Prostate gland (tissue), 2 donors: ENCODE results near the gene EGLN2. TPM values are rescaled to one million over a fixed set of nuclear protein-coding genes. Genes with fewer than 3 reads are reported as not detected.
"Not testable (repeated sequence)": the region's sequence is repeated elsewhere in the genome, so short reads cannot be mapped to it uniquely, and the experiment has no call there.

Source experiments
- DNase-seq: peaks from one replicate; pipeline ENCODE4 v3.0.0-alpha.2; 2019; ENCODE audit warnings: low spot score
- H3K27ac ChIP-seq, 2 donors: fragments of 200-600 bp; sonication (generic); 2 replicates each; pipeline ENCODE4 v1.5.1; 2017 to 2019
- H3K27me3 ChIP-seq: fragments of 200-600 bp; sonication (generic); replicated peaks from 2 replicates; pipeline ENCODE4 v1.5.1; 2019; ENCODE audit not compliant: insufficient read depth
- H3K36me3 ChIP-seq, 2 donors: fragments of 200-600 bp; sonication (generic); 1 replicate in 1 of 2; 2 replicates in 1 of 2; pipeline versions ENCODE4 v1.5.1 to v1.8.1; 2017 to 2019
- H3K4me1 ChIP-seq: fragments of 200-600 bp; sonication (generic); replicated peaks from 2 replicates; pipeline ENCODE4 v1.5.1; 2019
- H3K4me3 ChIP-seq, 2 donors: fragments of 200-600 bp; sonication (generic); 2 replicates each; pipeline ENCODE4 v1.5.1; 2017 to 2019
- H3K9me3 ChIP-seq: fragments of 200-600 bp; sonication (generic); 2 replicates; pipeline ENCODE4 v1.5.1; 2017
- CTCF ChIP-seq, 4 experiments: fragments of 200-600 bp in 2 of 4; fragments of 450-650 bp in 2 of 4; sonication (generic) in 2 of 4; IDR thresholded peaks; 1 replicate in 3 of 4; 2 replicates in 1 of 4; pipeline ENCODE4 v1.5.1; 2016 to 2019; ENCODE audit warnings: antibody characterized with exemption in 4 of 4, mild to moderate bottlenecking in 2 of 4, moderate library complexity in 2 of 4
- POLR2A ChIP-seq: fragments of 450-650 bp; IDR thresholded peaks from one replicate; pipeline ENCODE4 v1.6.1; 2016; ENCODE audit warnings: antibody characterized with exemption, mild to moderate bottlenecking
- POLR2AphosphoS5 ChIP-seq: sonication (generic); formaldehyde crosslinking; IDR thresholded peaks from one replicate; pipeline ENCODE4 v1.6.1; 2017; ENCODE audit warnings: antibody characterized with exemption
- WGBS: methylation state at CpG from one replicate; pipeline ENCODE4 v1.1.5; 2018; 5-methylcytosine and 5-hydroxymethylcytosine counted together
- intact Hi-C: fragments of 100-400 bp; cut with DNase I; formaldehyde crosslinking; loops from one replicate; pipeline ENCODE4 v1.14.2; 2022
- total RNA-seq, 2 donors: library from RNA; depleted of rRNA; stranded (reverse); fragments of >200 nt; gene quantifications; one replicate each; pipeline ENCODE4 v1.1.0, GENCODE V29; 2016

EGLN2 gene
- total RNA-seq, 2 donors from 2014 or later = 62.6 to 213 TPM

GRCh38 chr19:40836754-40837429 is 37.9 kb downstream of the EGLN2 start:
- Histone ChIP-seq H3K9me3 (no peaks in the 10 kb centered on the region), H3K27me3 (no peaks in the 10 kb centered on the region), H3K4me3 (no peak overlapping the region), H3K4me1 (no peaks in the 10 kb centered on the region), H3K36me3 (no peaks in the 10 kb centered on the region), H3K27ac (no peak overlapping the region)
- intact Hi-C loops = no loop called here
- DNase-seq = no peak
- WGBS = 84% methylated on average over 6 of the region's 6 CpGs
- no peak for TF ChIP-seq CTCF (IDR thresholded peaks at IDR 0.05)
- TF ChIP-seq POLR2A = no peak
- no peak for TF ChIP-seq POLR2AphosphoS5

- intact Hi-C loops, DNase-seq: not testable (repeated sequence)
- 71% methylated on average over 1 of the region's 1 CpG for WGBS
These were observed 39.5 kb downstream of the EGLN2 start for GRCh38 chr19:40838477-40838876.

GRCh38 chr19:40842012-40842411 is 43.0 kb downstream of the EGLN2 start:
- intact Hi-C loops, H3K36me3 ChIP-seq, DNase-seq, H3K27ac ChIP-seq, H3K9me3 ChIP-seq, H3K4me3 ChIP-seq, H3K27me3 ChIP-seq, H3K4me1 ChIP-seq: not testable (repeated sequence)
- 91% methylated on average over 3 of the region's 3 CpGs for WGBS

More at GRCh38 chr19:40838477-40838876, 39.5 kb downstream of the EGLN2 start:
- not testable (repeated sequence) for H3K27ac ChIP-seq, H3K4me1 ChIP-seq, H3K36me3 ChIP-seq, H3K4me3 ChIP-seq, H3K9me3 ChIP-seq, H3K27me3 ChIP-seq

DNA sequence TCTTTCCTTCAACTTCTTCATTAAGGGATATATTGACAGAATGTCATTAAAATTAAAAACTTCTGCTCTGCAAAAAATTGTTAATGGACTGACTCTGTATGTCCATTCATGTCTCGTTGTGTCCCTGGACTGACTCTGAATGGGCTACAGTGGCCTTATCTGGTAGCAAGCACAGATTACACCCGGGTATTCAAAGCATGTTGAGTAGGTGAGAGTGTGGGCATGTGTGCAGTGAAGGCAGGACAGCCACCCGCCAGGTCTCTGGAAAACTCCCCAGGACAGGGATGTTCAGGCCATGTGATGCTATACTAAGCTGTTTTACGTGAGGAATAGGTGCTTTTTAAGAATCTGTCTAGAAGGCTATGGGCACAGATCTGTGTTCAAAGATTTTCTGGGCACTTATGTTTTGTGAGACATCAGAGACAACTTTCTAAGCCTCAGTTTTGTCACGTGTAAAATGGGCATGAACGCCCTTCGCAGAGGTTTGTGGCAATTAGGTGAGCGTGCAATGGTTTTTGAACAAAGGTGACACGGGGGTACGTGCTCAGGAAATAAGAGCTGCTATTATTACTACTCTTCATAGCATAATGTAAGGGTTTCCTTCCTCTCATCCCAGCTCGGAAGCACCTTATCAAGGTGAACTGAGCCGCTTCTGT is 44.1 kb downstream of the EGLN2 start:
- intact Hi-C loops, H3K4me1 ChIP-seq, H3K27me3 ChIP-seq, H3K9me3 ChIP-seq, DNase-seq, H3K36me3 ChIP-seq, H3K27ac ChIP-seq, H3K4me3 ChIP-seq: not testable (repeated sequence)
- WGBS = 60% methylated on average over 10 of the region's 12 CpGs

- H3K9me3 ChIP-seq, H3K4me3 ChIP-seq, DNase-seq, H3K4me1 ChIP-seq, intact Hi-C loops, H3K27me3 ChIP-seq, H3K36me3 ChIP-seq, H3K27ac ChIP-seq: not testable (repeated sequence)
- 8% methylated on average over 17 of the region's 19 CpGs for WGBS
These were observed 44.7 kb downstream of the EGLN2 start for GRCh38 chr19:40843653-40844052.

- intact Hi-C loops, H3K9me3 ChIP-seq, H3K27ac ChIP-seq, DNase-seq, H3K36me3 ChIP-seq, H3K4me3 ChIP-seq, H3K27me3 ChIP-seq, H3K4me1 ChIP-seq: not testable (repeated sequence)
- WGBS = 89% methylated on average over 8 of the region's 8 CpGs
These were observed 47.7 kb downstream of the EGLN2 start for GRCh38 chr19:40846722-40847121.

DNA sequence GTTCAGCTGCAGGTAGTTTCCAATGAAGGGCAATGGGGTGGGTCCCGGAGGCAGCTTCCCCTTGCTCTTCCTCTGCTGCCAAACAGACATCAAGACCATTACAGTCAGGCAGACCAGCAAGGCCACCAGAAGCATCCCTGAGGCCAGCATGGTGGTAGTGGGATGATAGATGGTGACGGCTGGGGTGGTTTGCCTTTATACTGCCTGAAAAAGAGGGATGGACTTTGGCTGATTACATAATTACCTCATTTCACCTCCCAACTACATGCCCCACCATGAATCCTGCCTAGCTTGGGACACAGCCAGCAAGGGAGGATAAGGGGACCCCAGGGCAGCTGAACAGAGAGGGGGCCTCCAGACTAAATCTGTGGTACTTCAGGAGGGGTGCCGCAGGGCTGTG is 51.3 kb downstream of the EGLN2 start, which contains the start of gene CYP2A6:
CYP2A6 (minus strand) TSS at position 171 of the 400 bp plus-strand sequence; CDS start at position 150, 21 bp downstream.
- H3K36me3 ChIP-seq, H3K27ac ChIP-seq, H3K4me3 ChIP-seq, H3K9me3 ChIP-seq, H3K27me3 ChIP-seq, intact Hi-C loops, H3K4me1 ChIP-seq, DNase-seq: not testable (repeated sequence)
- 94% methylated on average over 3 of the region's 3 CpGs for WGBS

- H3K4me1 ChIP-seq, H3K27ac ChIP-seq, H3K4me3 ChIP-seq, H3K9me3 ChIP-seq, DNase-seq, intact Hi-C loops, H3K36me3 ChIP-seq, H3K27me3 ChIP-seq: not testable (repeated sequence)
- WGBS = 73% methylated on average over 2 of the region's 3 CpGs
These were observed 53.6 kb downstream of the EGLN2 start for GRCh38 chr19:40852467-40853152.

Other genes starting within 250 kb of the EGLN2 start
- 10 to 100 TPM; 54.6 to 91.6 TPM for gene SHKBP1, start 222.3 kb upstream of the EGLN2 start, total RNA-seq
- 100 to 1,000 TPM; 160 to 500 TPM for gene LTBP4, start 197.8 kb upstream of the EGLN2 start, total RNA-seq
- 100 to 1,000 TPM in 1 of 2 donors, 10 to 100 TPM in 1; 24.3 to 102 TPM for gene NUMBL, start 108.5 kb upstream of the EGLN2 start, total RNA-seq
- gene COQ8B, start 82.3 kb upstream of the EGLN2 start, total RNA-seq = 10 to 100 TPM; 61.2 to 64.4 TPM
- gene ITPKC, start 82.1 kb upstream of the EGLN2 start, total RNA-seq = 10 to 100 TPM; 40.8 to 44.5 TPM
- 10 to 100 TPM in 1 of 2 donors, 1 to 10 TPM in 1; 4.4 to 25.2 TPM for gene ACTMAP, start 48.7 kb upstream of the EGLN2 start, total RNA-seq
- 10 to 100 TPM; 70.3 to 92.2 TPM for gene SNRPA, start 48.0 kb upstream of the EGLN2 start, total RNA-seq
- 1 to 10 TPM; 2.7 to 5.0 TPM for gene MIA, start 23.7 kb upstream of the EGLN2 start, total RNA-seq
- gene RAB4B, start 20.9 kb upstream of the EGLN2 start, total RNA-seq = 10 to 100 TPM; 44.8 to 51.7 TPM
- 1 to 10 TPM in 1 of 2 donors, not detected in 1; 1.1 TPM for gene CYP2A6, start 51.3 kb downstream of the EGLN2 start, total RNA-seq
- not detected for gene CYP2A7, start 83.0 kb downstream of the EGLN2 start, total RNA-seq
- not detected for gene CYP2B6, start 192.1 kb downstream of the EGLN2 start, total RNA-seq